NCI-H526 treated with DMSO at 0.1 percent for 48 hours (cell line): Measurements from ENCODE around the gene PCDHA4.
"Not testable (repeated sequence)": the region's sequence is repeated elsewhere in the genome, so short reads cannot be mapped to it uniquely, and the experiment has no call there.

Source experiments
- DNase-seq: peaks from one replicate; lab custom pipeline; 2025; lab: John Stamatoyannopoulos, UW

The PCDHA4 gene

GRCh38 chr5:140806834-140807775, at the start of gene PCDHA4:
Gene PCDHA4 (plus strand): TSS chr5:140807068.
- peak; percentile 74 for DNase-seq

- no peak for DNase-seq
These were observed 42.5 kb upstream of the PCDHA4 start for GRCh38 chr5:140764177-140764973.

DNA sequence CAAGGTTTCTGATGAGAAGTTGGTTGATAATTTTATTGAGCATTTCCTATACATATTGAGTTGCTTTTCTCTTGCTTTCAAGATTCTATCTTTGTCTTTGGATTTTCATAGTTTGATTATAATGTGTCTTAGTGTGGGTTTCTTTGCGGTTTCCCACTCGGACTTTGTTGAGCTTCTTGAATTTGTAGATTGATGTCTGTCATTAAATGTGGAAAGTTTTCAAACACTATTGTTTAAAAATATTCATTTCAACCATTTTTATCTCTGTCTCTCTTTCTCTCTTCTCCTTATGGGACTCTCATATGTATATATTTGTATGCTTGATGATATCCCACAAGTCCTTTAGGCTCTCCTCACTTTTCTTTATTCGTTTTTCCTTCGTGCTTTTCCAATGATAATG, 39.4 kb upstream of the PCDHA4 start:
- no peak for DNase-seq

GRCh38 chr5:140780512-140780911, 26.4 kb upstream of the PCDHA4 start:
- DNase-seq, result no peak

- no peak for DNase-seq
These were observed 20.8 kb upstream of the PCDHA4 start, which contains the start of gene PCDHA1 for GRCh38 chr5:140785905-140786686. Gene PCDHA1 (plus strand): TSS chr5:140786140.

DNA sequence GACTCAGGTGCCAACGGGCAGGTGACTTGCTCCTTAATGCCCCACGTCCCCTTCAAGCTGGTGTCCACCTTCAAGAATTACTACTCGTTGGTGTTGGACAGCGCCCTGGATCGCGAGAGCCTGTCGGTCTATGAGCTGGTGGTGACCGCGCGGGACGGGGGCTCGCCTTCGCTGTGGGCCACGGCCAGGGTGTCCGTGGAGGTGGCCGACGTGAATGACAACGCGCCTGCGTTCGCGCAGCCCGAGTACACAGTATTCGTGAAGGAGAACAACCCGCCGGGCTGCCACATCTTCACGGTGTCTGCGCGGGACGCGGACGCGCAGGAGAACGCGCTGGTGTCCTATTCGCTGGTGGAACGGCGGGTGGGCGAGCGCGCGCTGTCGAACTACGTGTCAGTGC, 19.4 kb upstream of the PCDHA4 start:
- DNase-seq, result not testable (repeated sequence)

- DNase-seq, result not testable (repeated sequence)
These were observed 18.9 kb upstream of the PCDHA4 start for GRCh38 chr5:140787849-140788504.

DNA sequence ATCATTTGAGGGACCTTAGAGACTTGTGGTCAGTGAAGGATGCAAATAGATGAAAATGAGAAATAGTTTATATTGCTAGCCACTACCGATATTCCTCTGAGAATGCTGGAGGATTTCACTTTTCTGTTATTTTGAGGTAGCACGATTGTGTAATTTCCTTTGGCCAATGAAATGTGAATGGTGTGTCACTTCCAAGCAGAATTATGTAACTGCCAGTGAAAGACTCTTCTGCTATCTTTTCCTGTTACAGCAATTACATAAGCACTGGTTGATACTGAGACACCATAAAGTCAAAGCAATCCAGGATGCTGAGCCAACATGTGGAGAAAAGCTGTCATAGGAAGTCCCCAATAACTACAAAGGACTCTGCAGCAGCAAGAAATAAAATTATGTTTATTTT, 15.8 kb upstream of the PCDHA4 start:
- no peak for DNase-seq

DNA sequence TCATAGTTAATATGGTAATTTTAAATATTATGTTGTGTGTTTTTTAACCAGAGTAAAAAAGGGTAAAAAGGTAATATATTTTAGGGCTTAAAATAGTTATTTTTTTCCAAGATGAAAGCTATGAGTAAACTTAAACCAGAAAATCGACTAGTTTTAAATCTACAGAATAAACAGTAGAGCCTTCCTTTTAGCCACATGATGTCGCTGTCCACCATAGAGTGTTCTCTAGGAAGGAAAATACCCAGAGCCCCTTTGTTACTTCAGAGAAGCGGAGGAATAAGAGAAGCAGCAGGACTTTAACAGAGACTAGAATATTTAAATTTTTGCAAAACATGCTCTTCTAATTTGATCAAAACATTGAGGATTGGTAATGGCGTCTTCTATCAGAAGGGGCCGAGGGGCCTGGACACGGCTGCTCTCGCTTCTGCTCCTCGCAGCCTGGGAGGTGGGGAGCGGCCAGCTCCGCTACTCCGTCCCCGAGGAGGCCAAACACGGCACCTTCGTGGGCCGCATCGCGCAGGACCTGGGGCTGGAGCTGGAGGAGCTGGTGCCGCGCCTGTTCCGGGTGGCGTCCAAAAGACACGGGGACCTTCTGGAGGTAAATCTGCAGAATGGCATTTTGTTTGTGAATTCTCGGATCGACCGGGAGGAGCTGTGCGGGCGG, 12.1 kb upstream of the PCDHA4 start, which contains the start of gene PCDHA2:
TSS of gene PCDHA2 (plus strand) at position 258 of the 664 bp plus-strand sequence.
- DNase-seq, result no peak

- no peak for DNase-seq
These were observed 11.6 kb upstream of the PCDHA4 start for GRCh38 chr5:140795259-140795641.

DNA sequence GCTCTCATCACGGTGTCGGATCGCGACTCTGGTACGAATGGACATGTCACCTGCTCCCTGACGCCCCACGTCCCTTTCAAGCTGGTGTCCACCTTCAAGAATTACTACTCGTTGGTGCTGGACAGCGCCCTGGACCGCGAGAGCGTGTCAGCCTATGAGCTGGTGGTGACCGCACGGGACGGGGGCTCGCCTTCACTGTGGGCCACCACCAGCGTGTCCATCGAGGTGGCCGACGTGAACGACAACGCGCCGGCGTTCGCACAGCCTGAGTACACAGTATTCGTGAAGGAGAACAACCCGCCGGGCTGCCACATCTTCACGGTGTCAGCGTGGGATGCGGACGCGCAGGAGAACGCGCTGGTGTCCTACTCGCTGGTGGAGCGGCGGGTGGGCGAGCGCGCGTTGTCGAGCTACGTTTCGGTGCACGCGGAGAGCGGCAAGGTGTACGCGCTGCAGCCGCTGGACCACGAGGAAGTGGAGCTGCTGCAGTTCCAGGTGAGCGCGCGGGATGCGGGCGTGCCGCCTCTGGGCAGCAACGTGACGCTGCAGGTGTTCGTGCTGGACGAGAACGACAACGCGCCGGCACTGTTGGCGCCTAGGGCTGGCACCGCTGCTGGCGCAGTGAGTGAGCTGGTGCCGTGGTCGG, 10.7 kb upstream of the PCDHA4 start:
- not testable (repeated sequence) for DNase-seq

- DNase-seq, result no peak
These were observed 10.2 kb upstream of the PCDHA4 start for GRCh38 chr5:140796718-140797095.

GRCh38 chr5:140800816-140801493, 5.9 kb upstream of the PCDHA4 start, which contains the start of gene PCDHA3:
Gene PCDHA3 (plus strand): TSS chr5:140801057.
- DNase-seq, result no peak

GRCh38 chr5:140801494-140801841, 5.4 kb upstream of the PCDHA4 start:
- DNase-seq, result no peak

GRCh38 chr5:140802381-140802780, 4.5 kb upstream of the PCDHA4 start:
- DNase-seq, result not testable (repeated sequence)

- no peak for DNase-seq
These were observed 4.0 kb upstream of the PCDHA4 start for GRCh38 chr5:140802781-140803271.

DNA sequence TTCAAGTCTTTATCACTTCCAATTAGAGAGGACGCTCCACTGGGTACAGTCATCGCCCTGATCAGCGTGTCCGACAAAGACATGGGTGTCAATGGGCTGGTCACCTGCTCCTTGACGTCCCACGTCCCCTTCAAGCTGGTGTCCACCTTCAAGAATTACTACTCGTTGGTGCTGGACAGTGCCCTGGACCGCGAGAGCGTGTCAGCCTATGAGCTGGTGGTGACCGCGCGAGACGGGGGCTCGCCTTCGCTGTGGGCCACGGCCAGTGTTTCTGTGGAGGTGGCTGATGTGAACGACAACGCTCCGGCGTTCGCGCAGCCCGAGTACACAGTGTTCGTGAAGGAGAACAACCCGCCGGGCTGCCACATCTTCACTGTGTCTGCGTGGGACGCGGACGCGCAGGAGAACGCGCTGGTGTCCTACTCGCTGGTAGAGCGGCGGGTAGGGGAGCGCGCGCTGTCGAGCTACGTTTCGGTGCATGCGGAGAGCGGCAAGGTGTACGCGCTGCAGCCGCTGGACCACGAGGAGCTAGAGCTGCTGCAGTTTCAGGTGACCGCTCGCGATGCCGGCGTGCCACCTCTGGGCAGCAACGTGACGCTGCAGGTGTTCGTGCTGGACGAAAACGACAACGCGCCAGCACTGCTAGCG, 1.5 kb downstream of the PCDHA4 start:
- DNase-seq, result not testable (repeated sequence)

GRCh38 chr5:140808889-140809291, 2.0 kb downstream of the PCDHA4 start:
- no peak for DNase-seq
